ENCODE measurements around the gene LSAMP.
"Not testable (repeated sequence)": the region's sequence is repeated elsewhere in the genome, so short reads cannot be mapped to it uniquely, and the experiment has no call there.

- TF ChIP-seq CTCF (conservative IDR thresholded peaks at IDR 0.05); EZH2 (IDR thresholded peaks at IDR 0.05; ENCODE audit: low read depth): not testable (repeated sequence)
These were observed 661.9 kb downstream of the LSAMP start for GRCh38 chr3:115783426-115783825.

Data from PC-9 (cell line).